ENCODE data around the gene SLC2A3.
"Not testable (repeated sequence)": the region's sequence is repeated elsewhere in the genome, so short reads cannot be mapped to it uniquely, and the experiment has no call there.

The SLC2A3 gene

GRCh38 chr12:7934091-7934888 is 1.7 kb downstream of the SLC2A3 start:
- peaks cover 18% of the 10 kb centered on the region for H3K36me3 Mint-ChIP-seq (ENCODE audit: low read depth)
- peak; percentile 35 for ATAC-seq
- H3K27me3 Mint-ChIP-seq: no peaks in the 10 kb centered on the region
- no peak overlapping the region for H3K27ac Mint-ChIP-seq
- no peak overlapping the region for H3K4me3 Mint-ChIP-seq
- no peaks in the 10 kb centered on the region for H3K9me3 Mint-ChIP-seq
- peaks cover 27% of the 10 kb centered on the region for H3K4me1 Mint-ChIP-seq
- peak; percentile 23 for DNase-seq

DNA sequence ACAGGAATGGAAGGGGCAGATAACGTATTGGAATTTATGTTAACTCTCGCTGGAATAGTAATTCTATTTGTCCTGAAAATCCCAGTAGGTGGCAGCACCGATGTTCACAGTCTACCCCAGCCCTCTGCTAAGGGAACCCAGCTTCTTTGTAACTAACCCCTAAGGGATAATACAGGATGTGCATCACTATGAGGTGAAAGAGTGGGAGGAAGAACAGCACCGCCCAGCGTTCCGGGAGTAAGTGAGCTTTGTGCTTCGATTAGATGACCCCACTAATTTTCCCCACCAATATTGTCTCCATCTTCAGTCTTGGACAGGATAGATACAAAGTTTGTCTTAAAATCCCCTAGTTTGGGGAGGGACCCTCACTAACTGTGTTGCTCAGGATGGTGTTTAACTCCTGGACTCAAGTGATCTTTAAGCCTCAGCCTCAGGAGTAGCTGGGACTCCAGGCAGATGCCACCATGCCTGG is 2.7 kb downstream of the SLC2A3 start:
- H3K4me3 Mint-ChIP-seq: no peak overlapping the region
- H3K9me3 Mint-ChIP-seq: no peaks in the 10 kb centered on the region
- no peaks in the 10 kb centered on the region for H3K27me3 Mint-ChIP-seq
- peak; percentile 96 for ATAC-seq
- H3K27ac Mint-ChIP-seq: no peak overlapping the region
- H3K4me1 Mint-ChIP-seq: peaks cover 34% of the 10 kb centered on the region
- peaks cover 28% of the 10 kb centered on the region for H3K36me3 Mint-ChIP-seq (ENCODE audit: low read depth)
- DNase-seq: peak; percentile 76

DNA sequence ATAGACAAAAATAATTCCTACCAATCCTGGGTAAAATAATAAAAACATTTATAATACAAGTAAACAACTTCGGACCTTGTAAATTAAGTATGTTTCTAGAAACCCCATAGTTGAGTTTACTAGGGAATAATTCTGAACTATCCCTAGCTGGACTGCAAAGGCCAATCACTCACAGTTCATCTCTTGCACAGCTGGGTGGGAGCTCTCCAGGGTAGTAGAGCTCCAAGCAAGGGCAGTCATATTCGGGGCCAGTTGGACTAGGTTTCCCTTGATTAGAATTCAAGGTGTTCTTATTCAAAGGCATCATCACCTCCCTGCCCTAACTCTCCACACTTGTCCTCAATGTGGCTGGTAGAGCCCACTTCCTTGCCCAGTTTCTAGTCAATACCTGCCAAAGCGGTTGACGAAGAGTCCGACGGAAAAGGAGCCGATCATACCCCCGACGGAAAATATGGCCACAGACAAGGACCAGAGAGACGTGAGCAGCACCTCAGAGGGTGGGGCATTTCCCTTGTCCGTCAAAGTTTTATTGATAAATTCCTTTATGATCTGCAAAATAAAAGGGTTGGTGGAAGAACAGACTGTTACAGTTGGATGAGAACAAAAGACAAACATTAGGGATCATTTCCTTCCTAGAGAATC is 3.3 kb downstream of the SLC2A3 start:
- H3K27ac Mint-ChIP-seq, ATAC-seq, H3K27me3 Mint-ChIP-seq, H3K9me3 Mint-ChIP-seq, H3K4me3 Mint-ChIP-seq, DNase-seq: not testable (repeated sequence)
- Mint-ChIP-seq H3K36me3 (ENCODE audit: low read depth) (peaks cover 30% of the 10 kb centered on the region), H3K4me1 (peaks cover 28% of the 10 kb centered on the region)

GRCh38 chr12:7929083-7929792 is 6.7 kb downstream of the SLC2A3 start:
- Mint-ChIP-seq H3K4me3 (no peak overlapping the region), H3K27ac (peak overlapping the region; percentile 40), H3K9me3 (no peaks in the 10 kb centered on the region), H3K36me3 (ENCODE audit: low read depth) (peaks cover 52% of the 10 kb centered on the region), H3K4me1 (peaks cover 36% of the 10 kb centered on the region), H3K27me3 (no peaks in the 10 kb centered on the region)
- ATAC-seq: no peak
- no peak for DNase-seq

DNA sequence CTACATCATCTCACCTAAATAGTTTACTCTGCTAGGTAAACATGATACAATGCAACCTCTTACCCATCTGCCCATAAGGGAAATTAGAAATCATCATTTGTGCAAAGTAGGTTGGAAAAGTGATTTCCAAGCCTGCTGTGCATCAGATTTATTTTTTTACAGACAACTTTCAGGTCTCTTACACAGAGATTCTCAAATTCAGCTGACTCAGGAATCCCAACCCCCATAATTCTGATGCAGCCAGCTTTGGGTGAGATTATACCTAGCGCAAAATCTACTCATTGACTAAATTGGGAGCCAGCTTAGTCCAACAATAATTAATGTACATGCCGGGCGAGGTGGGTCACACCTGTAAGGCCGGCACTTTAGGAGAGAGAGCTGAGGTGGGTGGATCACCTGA is 8.5 kb downstream of the SLC2A3 start:
- Mint-ChIP-seq H3K36me3 (ENCODE audit: low read depth) (peaks cover 61% of the 10 kb centered on the region), H3K27me3 (no peaks in the 10 kb centered on the region), H3K27ac (peak overlapping the region; percentile 44), H3K9me3 (no peaks in the 10 kb centered on the region), H3K4me1 (peaks cover 38% of the 10 kb centered on the region), H3K4me3 (no peak overlapping the region)
- no peak for ATAC-seq
- DNase-seq: no peak

- not testable (repeated sequence) for ATAC-seq, H3K9me3 Mint-ChIP-seq, H3K27me3 Mint-ChIP-seq, H3K4me3 Mint-ChIP-seq, DNase-seq
- Mint-ChIP-seq H3K36me3 (ENCODE audit: low read depth) (peaks cover 68% of the 10 kb centered on the region), H3K4me1 (peaks cover 38% of the 10 kb centered on the region), H3K27ac (peak overlapping the region; percentile 36)
Observed at GRCh38 chr12:7926068-7926666, 9.8 kb downstream of the SLC2A3 start.

- ATAC-seq (no peak), DNase-seq (no peak)
- Mint-ChIP-seq H3K4me3 (no peak overlapping the region), H3K4me1 (peaks cover 25% of the 10 kb centered on the region), H3K27me3 (no peaks in the 10 kb centered on the region), H3K9me3 (no peaks in the 10 kb centered on the region), H3K36me3 (ENCODE audit: low read depth) (peaks cover 70% of the 10 kb centered on the region), H3K27ac (no peak overlapping the region)
Observed at GRCh38 chr12:7923241-7924236, 12.4 kb downstream of the SLC2A3 start.

- not testable (repeated sequence) for DNase-seq, H3K27me3 Mint-ChIP-seq, H3K4me3 Mint-ChIP-seq, H3K9me3 Mint-ChIP-seq, ATAC-seq
- Mint-ChIP-seq H3K27ac (peak overlapping the region; percentile 31), H3K4me1 (peaks cover 27% of the 10 kb centered on the region), H3K36me3 (ENCODE audit: low read depth) (peaks cover 60% of the 10 kb centered on the region)
Observed at GRCh38 chr12:7921181-7921580, 14.8 kb downstream of the SLC2A3 start.

- H3K9me3 Mint-ChIP-seq, H3K4me3 Mint-ChIP-seq, ATAC-seq, H3K27me3 Mint-ChIP-seq, H3K27ac Mint-ChIP-seq, DNase-seq: not testable (repeated sequence)
- Mint-ChIP-seq H3K4me1 (peaks cover 28% of the 10 kb centered on the region), H3K36me3 (ENCODE audit: low read depth) (peaks cover 47% of the 10 kb centered on the region)
Observed at GRCh38 chr12:7918268-7918590, 17.8 kb downstream of the SLC2A3 start.

DNA sequence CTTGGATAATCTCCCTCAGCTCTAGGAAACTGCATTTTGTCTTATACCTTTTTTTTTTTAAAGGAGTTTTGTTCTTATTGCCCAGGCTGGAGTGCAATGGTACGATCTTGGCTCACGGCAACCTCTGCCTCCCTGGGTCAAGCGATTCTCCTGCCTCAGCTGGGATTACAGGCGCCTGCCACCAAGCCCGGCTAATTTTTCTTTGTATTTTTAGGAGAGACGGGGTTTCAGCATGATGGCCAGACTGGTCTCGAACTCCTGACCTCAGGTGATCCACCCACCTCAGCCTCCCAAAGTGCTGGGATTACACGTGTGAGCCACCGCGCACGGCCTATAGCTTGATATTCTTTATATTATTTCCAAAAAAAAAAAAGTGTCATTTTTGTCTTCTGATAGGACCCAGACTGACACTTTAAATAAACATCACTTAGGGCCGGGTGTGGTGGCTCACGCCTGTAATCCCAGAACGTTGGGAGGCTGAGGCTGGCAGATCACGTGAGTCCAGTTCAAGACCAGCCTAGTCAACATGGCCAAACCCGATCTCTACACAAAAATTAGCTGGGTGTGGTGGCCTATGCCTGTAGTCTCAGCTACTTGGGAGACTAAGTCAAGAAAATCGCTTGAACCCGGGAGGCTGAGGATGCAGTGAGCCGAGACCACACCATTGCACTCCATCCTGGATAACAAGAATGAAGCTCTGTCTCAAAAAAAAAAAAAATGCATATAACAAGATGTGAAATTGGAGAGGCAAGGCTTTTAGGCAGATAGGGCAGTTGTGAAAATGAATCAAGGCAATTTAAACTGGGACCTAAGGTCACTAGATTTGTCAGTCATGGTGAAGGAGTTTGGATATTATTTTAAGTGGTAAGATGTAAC is 18.4 kb downstream of the SLC2A3 start:
- H3K36me3 Mint-ChIP-seq (ENCODE audit: low read depth): peaks cover 42% of the 10 kb centered on the region
- H3K27ac Mint-ChIP-seq: no peak overlapping the region
- peaks cover 27% of the 10 kb centered on the region for H3K4me1 Mint-ChIP-seq
- H3K4me3 Mint-ChIP-seq: no peak overlapping the region
- no peak for ATAC-seq
- DNase-seq: no peak
- H3K9me3 Mint-ChIP-seq: no peaks in the 10 kb centered on the region
- no peaks in the 10 kb centered on the region for H3K27me3 Mint-ChIP-seq

DNA sequence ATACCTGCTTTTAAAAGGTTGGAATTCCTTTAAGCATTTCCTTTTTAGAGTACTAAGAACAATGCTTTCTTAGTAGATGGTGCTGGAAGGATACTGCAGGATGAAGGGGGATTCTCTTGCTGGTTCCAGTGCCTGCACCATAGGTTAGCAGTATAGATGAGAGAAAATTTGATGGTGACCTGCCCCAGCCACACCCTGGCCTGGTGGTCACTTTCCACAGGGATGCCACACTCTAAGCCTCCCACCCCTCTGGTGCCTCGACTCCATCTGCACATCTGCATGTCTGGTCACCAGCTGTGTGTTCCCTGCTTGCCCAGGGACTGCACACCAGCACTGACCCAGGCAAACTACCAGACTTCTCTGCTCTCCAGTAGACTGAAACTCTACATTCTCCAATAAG is 19.1 kb downstream of the SLC2A3 start:
- DNase-seq (no peak), ATAC-seq (no peak)
- no peak overlapping the region for H3K4me3 Mint-ChIP-seq
- H3K27me3 Mint-ChIP-seq: no peaks in the 10 kb centered on the region
- peaks cover 36% of the 10 kb centered on the region for H3K36me3 Mint-ChIP-seq (ENCODE audit: low read depth)
- H3K4me1 Mint-ChIP-seq: peaks cover 25% of the 10 kb centered on the region
- H3K27ac Mint-ChIP-seq: no peak overlapping the region
- no peaks in the 10 kb centered on the region for H3K9me3 Mint-ChIP-seq

DNA sequence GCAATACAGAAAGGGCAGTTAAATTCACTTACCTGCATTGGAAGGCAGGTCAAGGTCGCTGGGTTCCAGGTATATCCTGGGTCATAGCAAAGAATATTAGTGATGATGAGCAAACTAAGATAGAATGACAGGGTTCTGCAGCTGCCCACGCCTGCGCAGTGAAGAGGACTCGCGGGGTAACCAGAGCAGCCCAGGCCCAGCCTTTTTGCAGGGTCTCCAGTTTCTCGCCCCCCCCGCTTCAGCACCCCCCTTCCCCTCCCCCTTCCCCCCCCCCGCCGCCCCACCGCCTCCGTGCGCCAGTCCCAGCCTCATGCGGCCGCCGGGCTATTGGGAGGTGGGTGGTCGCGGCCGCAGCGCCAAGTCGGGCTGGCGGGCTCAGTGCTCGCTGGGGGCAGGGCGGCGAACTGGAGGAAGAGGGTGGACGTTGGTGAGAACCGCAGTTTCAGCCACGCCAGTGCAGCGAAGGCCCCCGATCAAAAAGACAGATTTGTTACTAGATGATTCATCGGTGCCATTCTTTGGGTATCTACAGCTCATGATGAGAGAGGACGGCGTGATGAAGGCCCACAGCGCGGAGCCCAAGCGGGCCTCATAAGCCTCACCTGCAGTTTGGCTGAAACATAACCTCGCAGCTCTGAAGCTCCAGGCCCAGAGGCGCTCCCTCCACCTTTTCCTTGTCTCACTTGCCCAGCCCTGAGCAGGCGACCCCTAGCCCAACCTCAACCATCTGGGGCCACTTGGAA is 20.2 kb downstream of the SLC2A3 start:
- H3K27ac Mint-ChIP-seq: peak overlapping the region; percentile 69
- DNase-seq (peak; percentile 45), ATAC-seq (peak; percentile 84)
- peaks cover 25% of the 10 kb centered on the region for H3K36me3 Mint-ChIP-seq (ENCODE audit: low read depth)
- H3K4me1 Mint-ChIP-seq: peaks cover 17% of the 10 kb centered on the region
- H3K9me3 Mint-ChIP-seq: no peaks in the 10 kb centered on the region
- no peak overlapping the region for H3K4me3 Mint-ChIP-seq
- no peaks in the 10 kb centered on the region for H3K27me3 Mint-ChIP-seq
